ENCODE data around the gene EEA1. TPM values are rescaled to one million over a fixed set of nuclear protein-coding genes. Genes with fewer than 3 reads are reported as not detected.

Gene EEA1
- total RNA-seq, 1 donor, result 25.0 TPM

- DNase-seq (ENCODE audit: low read depth), result peak; percentile 72
- no peak for TF ChIP-seq CTCF (IDR thresholded peaks at IDR 0.05; ENCODE audit: insufficient read depth, low read depth, low read length)
- H3K4me3 ChIP-seq (ENCODE audit: low read depth, low read length), result no peak overlapping the region
Observed at GRCh38 chr12:92912052-92912451, 17.0 kb downstream of the EEA1 start.

DNA sequence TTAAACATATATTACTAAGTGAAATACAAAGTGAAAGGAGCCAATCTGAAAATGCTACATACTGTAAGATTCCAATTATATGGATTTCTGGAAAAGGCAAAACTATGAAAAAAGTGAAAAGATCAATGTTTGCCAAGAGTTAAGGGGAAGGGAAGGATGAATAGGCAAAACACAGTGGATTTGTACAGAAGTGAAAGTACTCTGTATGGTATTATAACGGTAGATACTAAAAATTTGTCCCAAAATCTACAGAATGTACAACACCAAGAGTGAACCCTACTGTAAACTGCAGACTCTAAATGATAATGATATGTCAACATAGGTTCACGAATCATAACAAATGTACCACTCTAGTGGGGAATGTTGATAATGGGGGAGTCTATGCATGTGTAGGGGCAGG, 17.8 kb downstream of the EEA1 start:
- DNase-seq (ENCODE audit: low read depth), result no peak
- TF ChIP-seq CTCF (IDR thresholded peaks at IDR 0.05; ENCODE audit: insufficient read depth, low read depth, low read length), result no peak

DNA sequence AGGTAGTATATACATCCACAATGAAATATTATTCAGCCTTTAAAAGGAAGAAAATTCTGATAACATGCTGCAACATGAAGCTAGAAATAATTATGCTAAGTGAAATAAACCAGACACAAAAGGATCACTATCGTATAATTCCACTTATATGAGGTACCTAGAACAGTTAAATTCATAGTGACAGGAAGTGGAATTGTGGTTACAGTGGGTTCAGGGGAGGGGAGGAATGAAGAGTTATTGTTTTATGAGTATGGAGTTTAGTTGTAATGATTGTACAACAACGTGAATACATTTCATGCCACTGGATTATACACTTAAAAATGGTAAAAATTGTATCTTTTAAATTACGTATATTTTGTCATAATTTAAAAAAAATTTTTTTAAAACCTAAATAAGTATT, 21.0 kb downstream of the EEA1 start:
- TF ChIP-seq CTCF (IDR thresholded peaks at IDR 0.05; ENCODE audit: insufficient read depth, low read depth, low read length), result no peak
- no peak for DNase-seq (ENCODE audit: low read depth)

More for the DNA sequence above, 17.8 kb downstream of the EEA1 start:
- no peak overlapping the region for H3K4me3 ChIP-seq (ENCODE audit: low read depth, low read length)

GRCh38 chr12:92905811-92906554, 23.1 kb downstream of the EEA1 start:
- DNase-seq (ENCODE audit: low read depth), result no peak
- TF ChIP-seq CTCF (IDR thresholded peaks at IDR 0.05; ENCODE audit: insufficient read depth, low read depth, low read length), result no peak
- H3K4me3 ChIP-seq (ENCODE audit: low read depth, low read length), result no peak overlapping the region

More for the DNA sequence above, 21.0 kb downstream of the EEA1 start:
- H3K4me3 ChIP-seq (ENCODE audit: low read depth, low read length), result no peak overlapping the region

DNA sequence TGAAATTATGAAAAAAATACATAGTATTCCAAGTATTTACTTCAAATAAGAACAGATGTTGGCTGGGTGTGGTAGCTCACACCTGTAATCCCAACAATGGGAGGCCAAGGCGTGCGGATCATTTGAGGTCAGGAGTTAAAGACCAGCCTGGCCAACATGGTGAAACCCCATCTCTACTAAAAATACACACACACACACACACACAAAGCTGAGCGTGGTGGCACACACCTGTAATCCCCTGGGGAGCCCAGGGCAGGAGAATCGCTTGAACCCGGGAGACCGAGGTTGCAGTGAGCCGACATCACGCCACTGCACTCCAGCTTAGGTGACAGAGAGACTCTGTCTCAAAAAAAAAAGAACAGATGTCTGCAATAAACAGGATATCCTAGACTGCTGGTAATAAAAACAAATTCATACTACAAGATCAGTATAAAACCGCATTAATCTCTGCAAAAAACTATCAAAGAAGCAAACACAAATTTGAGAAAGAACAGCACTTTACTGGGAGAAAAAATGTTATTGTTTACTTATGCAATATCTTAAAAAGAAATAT, 23.8 kb downstream of the EEA1 start:
- no peak for TF ChIP-seq CTCF (IDR thresholded peaks at IDR 0.05; ENCODE audit: insufficient read depth, low read depth, low read length)
- no peak overlapping the region for H3K4me3 ChIP-seq (ENCODE audit: low read depth, low read length)
- peak; percentile 50 for DNase-seq (ENCODE audit: low read depth)

DNA sequence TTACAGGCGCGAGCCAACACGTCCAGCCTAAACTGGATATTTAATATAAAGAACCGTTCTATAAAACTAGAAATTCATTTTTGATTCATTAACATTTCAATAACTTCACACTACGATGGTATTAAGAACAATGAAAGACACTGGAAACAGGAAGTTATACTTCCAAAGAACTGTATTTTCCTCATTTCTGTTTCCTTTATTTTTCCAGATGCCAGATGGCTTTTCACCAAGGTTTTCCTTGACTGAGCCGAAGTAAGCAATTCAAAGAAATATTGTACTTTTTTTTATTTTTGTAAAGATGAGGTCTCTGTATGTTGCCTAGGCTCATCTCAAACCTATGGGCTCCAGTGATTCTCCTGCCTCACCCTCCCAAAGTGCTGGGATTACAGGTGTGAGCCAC, 28.2 kb downstream of the EEA1 start:
- DNase-seq (ENCODE audit: low read depth), result no peak
- TF ChIP-seq CTCF (IDR thresholded peaks at IDR 0.05; ENCODE audit: insufficient read depth, low read depth, low read length), result no peak
- no peak overlapping the region for H3K4me3 ChIP-seq (ENCODE audit: low read depth, low read length)

Data from fibroblast of villous mesenchyme (primary cell).